CD4-positive, alpha-beta T cell (primary cell): ENCODE data around the gene TMEM258. TPM values are rescaled to one million over a fixed set of nuclear protein-coding genes. Genes with fewer than 3 reads are reported as not detected.

ENCODE experiments used
- ATAC-seq: fragments of 200-7000 bp; cut with Tn5 transposase; one replicate; pipeline ENCODE4 v1.10.0; 2022; ENCODE audit warnings: mild to moderate bottlenecking; ENCODE audit not compliant: poor library complexity
- CTCF ChIA-PET: fragments of 350-600 bp; sonication (Branson Sonifier 250); formaldehyde crosslinking; loops from one replicate; lab custom pipeline; 2021; ENCODE audit warnings: antibody characterized with exemption, inconsistent platforms; lab: Charles Lee
- POLR2A ChIA-PET: fragments of 350-600 bp; sonication (Branson Sonifier 250); formaldehyde crosslinking; loops from one replicate; lab custom pipeline; 2021; ENCODE audit warnings: antibody characterized with exemption, inconsistent platforms; lab: Charles Lee
- DNase-seq, 14 experiments: peaks; one replicate each; pipeline ENCODE4 v3.0.0-alpha.2; 2013 to 2020; ENCODE audit warnings: mixed read lengths in 2 of 14
- H3K27ac ChIP-seq, 2 donors: one replicate each; pipeline versions ENCODE4 v1.5.1 to v1.7.0; 2013; ENCODE audit warnings: low read length in 2 of 2, low read depth in 1 of 2, mild to moderate bottlenecking in 1 of 2
- H3K27me3 ChIP-seq, 2 experiments: 1 replicate in 1 of 2; 2 replicates in 1 of 2; pipeline versions ENCODE4 v1.6.1 to v1.7.0; 2013; ENCODE audit warnings: low read length in 2 of 2, control low read depth in 1 of 2, mild to moderate bottlenecking in 1 of 2, moderate library complexity in 1 of 2; ENCODE audit not compliant: insufficient read depth in 2 of 2, control insufficient read depth in 1 of 2
- H3K36me3 ChIP-seq: one replicate; pipeline ENCODE4 v1.6.1; 2013; ENCODE audit warnings: low read length, control low read depth; ENCODE audit not compliant: insufficient read depth
- H3K4me1 ChIP-seq: one replicate; pipeline ENCODE4 v1.6.1; 2013; ENCODE audit warnings: low read length, control low read depth; ENCODE audit not compliant: insufficient read depth
- H3K4me3 ChIP-seq: one replicate; pipeline ENCODE4 v1.5.1; 2013; ENCODE audit warnings: mild to moderate bottlenecking, low read length, moderate library complexity
- H3K9me3 ChIP-seq, 2 experiments: 1 replicate in 1 of 2; 2 replicates in 1 of 2; pipeline versions ENCODE4 v1.6.1 to v1.7.0; 2013; ENCODE audit warnings: low read length in 2 of 2, mild to moderate bottlenecking in 2 of 2, control low read depth in 1 of 2, moderate library complexity in 1 of 2; ENCODE audit not compliant: control insufficient read depth in 1 of 2, insufficient read depth in 1 of 2
- H3K27ac Mint-ChIP-seq: one replicate; pipeline ENCODE4 v1.8.0; 2020; ENCODE audit warnings: mixed read lengths
- H3K27me3 Mint-ChIP-seq: one replicate; pipeline ENCODE4 v1.8.0; 2021; ENCODE audit warnings: mixed read lengths
- H3K36me3 Mint-ChIP-seq: one replicate; pipeline ENCODE4 v1.8.0; 2021; ENCODE audit warnings: low read depth, mixed read lengths
- H3K4me1 Mint-ChIP-seq: one replicate; pipeline ENCODE4 v1.8.0; 2021; ENCODE audit warnings: low read depth, mixed read lengths
- H3K4me3 Mint-ChIP-seq: one replicate; pipeline ENCODE4 v1.8.0; 2020; ENCODE audit warnings: mild to moderate bottlenecking, mixed read lengths
- H3K9me3 Mint-ChIP-seq: one replicate; pipeline ENCODE4 v1.8.0; 2020; ENCODE audit warnings: mixed read lengths
- CTCF ChIP-seq: fragments of 200-600 bp; IDR thresholded peaks from one replicate; pipeline ENCODE4 v1.8.0; 2022; ENCODE audit warnings: antibody characterized with exemption, mild to moderate bottlenecking
- intact Hi-C, 2 experiments: fragments of 100-400 bp; cut with DNase I in 1 of 2; cut with micrococcal nuclease in 1 of 2; formaldehyde crosslinking; loops; one replicate each; pipeline versions ENCODE4 v1.15.1 to v1.9.0; 2023 to 2025; cut with DNase I, micrococcal nuclease
- total RNA-seq, 174 experiments: library from RNA in 2 of 174; stranded (reverse) in 2 of 174; gene quantifications; one replicate each; pipeline ENCODE4 v1.2.3 and lab custom pipeline; 2021 to 2026

TMEM258 gene
- total RNA-seq, 2 experiments from 2014 or later = 55.2 to 56.0 TPM

GRCh38 chr11:61745781-61746441 lies 46.5 kb downstream of the TMEM258 start:
- Mint-ChIP-seq H3K4me1 (no peaks in the 10 kb centered on the region), H3K27ac (no peak overlapping the region), H3K27me3 (peaks cover 15% of the 10 kb centered on the region), H3K9me3 (no peaks in the 10 kb centered on the region), H3K36me3 (no peaks in the 10 kb centered on the region), H3K4me3 (no peak overlapping the region)
- Histone ChIP-seq H3K36me3 (no peaks in the 10 kb centered on the region), H3K27ac (no peak overlapping the region), H3K9me3 (peaks cover 0 to 6% of the 10 kb centered on the region in 2 experiments), H3K27me3 (peaks cover 12 to 17% of the 10 kb centered on the region in 2 experiments), H3K4me1 (peaks cover 4% of the 10 kb centered on the region), H3K4me3 (no peak overlapping the region)
- intact Hi-C loops = no loop called here
- POLR2A ChIA-PET = no interaction called here
- ATAC-seq (no peak), DNase-seq (no peak)
- no peak for TF ChIP-seq CTCF
- CTCF ChIA-PET = no interaction called here

GRCh38 chr11:61744609-61745156 lies 47.7 kb downstream of the TMEM258 start:
- no peak for ATAC-seq

GRCh38 chr11:61744181-61744580 lies 48.2 kb downstream of the TMEM258 start:
- no peaks in the 10 kb centered on the region for H3K36me3 ChIP-seq
- intact Hi-C loops = no loop called here
- no peaks in the 10 kb centered on the region for H3K36me3 Mint-ChIP-seq
- ATAC-seq (no peak), DNase-seq (no peak)
- TF ChIP-seq CTCF = no peak
- no peaks in the 10 kb centered on the region for H3K4me1 Mint-ChIP-seq
- H3K4me1 ChIP-seq = peaks cover 4% of the 10 kb centered on the region
- H3K4me3 Mint-ChIP-seq = no peak overlapping the region
- no peak overlapping the region for H3K4me3 ChIP-seq
- H3K27me3 Mint-ChIP-seq = peaks cover 7% of the 10 kb centered on the region
- peaks cover 2 to 11% of the 10 kb centered on the region in 2 experiments for H3K27me3 ChIP-seq
- H3K9me3 Mint-ChIP-seq = no peaks in the 10 kb centered on the region
- ChIA-PET CTCF (no interaction called here), POLR2A (no interaction called here)
- no peaks in the 10 kb centered on the region for H3K9me3 ChIP-seq
- no peak overlapping the region for H3K27ac ChIP-seq
- no peak overlapping the region for H3K27ac Mint-ChIP-seq

More at GRCh38 chr11:61744609-61745156, 47.7 kb downstream of the TMEM258 start:
- intact Hi-C loops = no loop called here
- CTCF ChIA-PET = no interaction called here
- Histone ChIP-seq H3K4me3 (no peak overlapping the region), H3K4me1 (peaks cover 4% of the 10 kb centered on the region), H3K36me3 (no peaks in the 10 kb centered on the region), H3K27me3 (peaks cover 7 to 11% of the 10 kb centered on the region in 2 experiments), H3K27ac (no peak overlapping the region), H3K9me3 (peaks cover 0 to 3% of the 10 kb centered on the region in 2 experiments)
- no peak for TF ChIP-seq CTCF
- H3K36me3 Mint-ChIP-seq = no peaks in the 10 kb centered on the region
- H3K4me1 Mint-ChIP-seq = no peaks in the 10 kb centered on the region
- no peak overlapping the region for H3K27ac Mint-ChIP-seq
- H3K4me3 Mint-ChIP-seq = no peak overlapping the region
- H3K27me3 Mint-ChIP-seq = peaks cover 12% of the 10 kb centered on the region
- no peaks in the 10 kb centered on the region for H3K9me3 Mint-ChIP-seq
- POLR2A ChIA-PET = no interaction called here
- DNase-seq = no peak
